PC-9 (cell line): Measurements from ENCODE around the gene GLS. TPM values are rescaled to one million over a fixed set of nuclear protein-coding genes. Genes with fewer than 3 reads are reported as not detected.

Experiments
- BruUV-seq: library from RNA; stranded (reverse); fragments of 400-500 nt; replicated peaks from 2 replicates; lab custom pipeline; 2021; lab: Mats Ljungman, UMichigan
- CTCF ChIA-PET: fragments of 300-600 bp; sonication (Branson Sonifier 250); formaldehyde crosslinking; loops from one replicate; lab custom pipeline; 2022; ENCODE audit warnings: antibody characterized with exemption; lab: Charles Lee
- POLR2A ChIA-PET: fragments of 300-600 bp; sonication (Branson Sonifier 250); formaldehyde crosslinking; loops from one replicate; lab custom pipeline; 2022; ENCODE audit warnings: antibody characterized with exemption; ENCODE audit not compliant: unreplicated experiment; lab: Charles Lee
- DNase-seq, 2 experiments: peaks; one replicate each; pipeline versions ENCODE4 v3.0.0 to v3.0.0-alpha.2; 2015 to 2022; ENCODE audit warnings: mixed read lengths in 1 of 2
- H2AFZ ChIP-seq: fragments of 200-600 bp; sonication (generic); 2 replicates; pipeline ENCODE4 v1.8.1; 2017; ENCODE audit warnings: antibody characterized with exemption
- H3F3A ChIP-seq: fragments of 200-600 bp; sonication (generic); 2 replicates; pipeline ENCODE4 v1.8.1; 2017; ENCODE audit warnings: antibody characterized with exemption, mild to moderate bottlenecking, low read depth; ENCODE audit not compliant: insufficient read depth
- H3K27ac ChIP-seq: fragments of 200-600 bp; sonication (generic); 2 replicates; pipeline ENCODE4 v1.6.1; 2016; ENCODE audit warnings: mixed run types
- H3K27me3 ChIP-seq: fragments of 200-600 bp; sonication (generic); 2 replicates; pipeline ENCODE4 v1.6.1; 2016; ENCODE audit warnings: low read depth, mixed run types; ENCODE audit not compliant: insufficient read depth
- H3K36me3 ChIP-seq: fragments of 200-600 bp; sonication (generic); 2 replicates; pipeline ENCODE4 v1.6.1; 2016; ENCODE audit warnings: low read depth, mixed run types
- H3K4me1 ChIP-seq: fragments of 200-600 bp; sonication (generic); replicated peaks from 2 replicates; pipeline ENCODE4 v1.6.1; 2016; ENCODE audit warnings: mixed run types; ENCODE audit not compliant: insufficient read depth
- H3K4me2 ChIP-seq: fragments of 200-600 bp; sonication (generic); 2 replicates; pipeline ENCODE4 v1.6.1; 2017; ENCODE audit warnings: mixed run types
- H3K4me3 ChIP-seq: fragments of 200-600 bp; sonication (generic); 2 replicates; pipeline ENCODE4 v1.6.1; 2016; ENCODE audit warnings: mixed run types
- H3K79me2 ChIP-seq: fragments of 200-600 bp; sonication (generic); 2 replicates; pipeline ENCODE4 v1.6.1; 2017; ENCODE audit warnings: low read depth, mixed run types
- H3K9me2 ChIP-seq: fragments of 200-600 bp; sonication (generic); 2 replicates; pipeline ENCODE4 v1.8.1; 2017; ENCODE audit warnings: mild to moderate bottlenecking; ENCODE audit not compliant: insufficient read depth
- H3K9me3 ChIP-seq: fragments of 200-600 bp; sonication (generic); 2 replicates; pipeline ENCODE4 v1.8.1; 2016; ENCODE audit warnings: low read depth; ENCODE audit not compliant: insufficient read depth
- H4K20me1 ChIP-seq: fragments of 200-600 bp; sonication (generic); 2 replicates; pipeline ENCODE4 v1.8.1; 2017; ENCODE audit not compliant: insufficient read depth
- CTCF ChIP-seq: fragments of 200-600 bp; sonication (generic); conservative IDR thresholded peaks from 2 replicates; pipeline ENCODE4 v1.6.1; 2017; ENCODE audit warnings: mixed run types, antibody characterized with exemption, mild to moderate bottlenecking, moderate library complexity
- EZH2 ChIP-seq: fragments of 200-600 bp; sonication (generic); IDR thresholded peaks from 2 replicates; pipeline ENCODE4 v1.8.0; 2017; ENCODE audit warnings: antibody characterized with exemption, low read depth
- intact Hi-C: fragments of 100-400 bp; cut with micrococcal nuclease; formaldehyde crosslinking; loops from one replicate; pipeline ENCODE4 v1.10.0; 2022; ENCODE audit not compliant: unreplicated experiment
- total RNA-seq: library from RNA; stranded (reverse); gene quantifications from 2 replicates; pipeline ENCODE4 v1.2.3, GENCODE V29; 2021

The GLS gene
- total RNA-seq, 1 experiment from 2014 or later: 68.5 TPM

GRCh38 chr2:190863946-190864345, 16.7 kb upstream of the GLS start:
- Histone ChIP-seq H3K4me2 (no peak overlapping the region), H4K20me1 (no peaks in the 10 kb centered on the region), H3K9me3 (peaks cover 5% of the 10 kb centered on the region), H3F3A (peaks cover 15% of the 10 kb centered on the region), H3K9me2 (no peaks in the 10 kb centered on the region), H2AFZ (no peak overlapping the region), H3K4me3 (no peak overlapping the region), H3K36me3 (no peaks in the 10 kb centered on the region), H3K4me1 (peaks cover 22% of the 10 kb centered on the region), H3K27me3 (no peaks in the 10 kb centered on the region), H3K27ac (no peak overlapping the region), H3K79me2 (no peaks in the 10 kb centered on the region)
- DNase-seq: no peak
- intact Hi-C loops: no loop called here
- no peak for TF ChIP-seq EZH2
- TF ChIP-seq CTCF: no peak
- CTCF ChIA-PET: no interaction called here
- POLR2A ChIA-PET: no interaction called here
- BruUV-seq: no TSS peak

DNA sequence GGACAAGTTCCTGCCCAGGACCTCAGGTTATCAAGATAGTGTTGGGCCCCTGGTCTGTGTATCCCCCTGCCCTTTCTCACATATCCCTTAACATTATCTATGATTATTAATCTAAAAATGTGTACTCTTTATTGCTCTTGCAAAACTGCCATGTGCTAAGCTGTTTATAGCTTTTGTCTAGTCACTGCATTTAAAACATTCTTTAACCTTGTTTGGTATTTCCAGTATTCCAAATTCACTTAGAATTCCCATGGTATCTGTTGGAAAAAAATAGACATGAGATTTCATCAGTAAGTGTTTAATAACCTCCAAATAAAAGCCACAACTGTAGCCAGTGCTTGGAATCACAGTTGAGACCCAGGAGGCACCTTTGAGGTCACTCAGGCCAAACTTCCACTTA, 16.2 kb upstream of the GLS start:
- intact Hi-C loops: no loop called here

DNA sequence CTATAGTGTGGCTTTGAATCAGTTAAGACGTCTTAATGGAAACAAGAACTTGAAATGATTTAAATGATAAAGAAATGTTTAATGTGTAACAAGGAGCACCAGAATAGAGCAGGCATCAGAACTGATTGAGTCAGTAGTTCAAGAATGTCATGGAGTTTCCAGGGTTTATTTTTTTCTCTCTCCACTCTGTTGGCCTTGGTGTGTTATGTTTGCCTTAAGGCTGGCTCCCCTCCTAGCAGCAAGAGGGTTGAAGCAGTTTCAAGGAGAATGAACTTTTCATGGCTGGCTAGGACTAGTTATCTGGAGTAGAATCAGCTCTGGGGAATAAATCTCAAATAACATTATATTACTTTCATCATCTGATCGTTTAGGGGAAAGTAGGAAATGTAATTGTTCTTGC, 13.4 kb upstream of the GLS start:
- ChIA-PET CTCF (no interaction called here), POLR2A (no interaction called here)
- Histone ChIP-seq H3K9me2 (no peaks in the 10 kb centered on the region), H3K36me3 (no peaks in the 10 kb centered on the region), H3K79me2 (no peaks in the 10 kb centered on the region), H3K27me3 (no peaks in the 10 kb centered on the region), H3K27ac (no peak overlapping the region), H3F3A (peaks cover 4% of the 10 kb centered on the region; the same call in 1 of the 2 replicates), H4K20me1 (no peaks in the 10 kb centered on the region), H3K9me3 (peaks cover 5% of the 10 kb centered on the region), H3K4me1 (0 out of 2 replicates have a peak, but pooled peaks cover 6% of the 10 kb centered on the region), H2AFZ (no peak overlapping the region), H3K4me3 (no peak overlapping the region), H3K4me2 (no peak overlapping the region)
- intact Hi-C loops: no loop called here
- BruUV-seq: no TSS peak
- TF ChIP-seq EZH2 (no peak), CTCF (no peak)
- no peak for DNase-seq

More for the DNA sequence above, 16.2 kb upstream of the GLS start:
- Histone ChIP-seq H3K4me1 (peaks cover 18% of the 10 kb centered on the region), H3K4me2 (no peak overlapping the region), H2AFZ (no peak overlapping the region), H3F3A (peaks cover 15% of the 10 kb centered on the region), H3K4me3 (no peak overlapping the region), H3K9me2 (no peaks in the 10 kb centered on the region), H3K27ac (no peak overlapping the region), H3K79me2 (no peaks in the 10 kb centered on the region), H3K9me3 (peaks cover 5% of the 10 kb centered on the region), H4K20me1 (no peaks in the 10 kb centered on the region), H3K36me3 (no peaks in the 10 kb centered on the region), H3K27me3 (no peaks in the 10 kb centered on the region)
- BruUV-seq: no TSS peak
- TF ChIP-seq CTCF (no peak), EZH2 (no peak)
- POLR2A ChIA-PET: no interaction called here
- no peak for DNase-seq
- CTCF ChIA-PET: no interaction called here
